Measurements from ENCODE around the gene PITPNC1.
"Not testable (repeated sequence)": the region's sequence is repeated elsewhere in the genome, so short reads cannot be mapped to it uniquely, and the experiment has no call there.

DNA sequence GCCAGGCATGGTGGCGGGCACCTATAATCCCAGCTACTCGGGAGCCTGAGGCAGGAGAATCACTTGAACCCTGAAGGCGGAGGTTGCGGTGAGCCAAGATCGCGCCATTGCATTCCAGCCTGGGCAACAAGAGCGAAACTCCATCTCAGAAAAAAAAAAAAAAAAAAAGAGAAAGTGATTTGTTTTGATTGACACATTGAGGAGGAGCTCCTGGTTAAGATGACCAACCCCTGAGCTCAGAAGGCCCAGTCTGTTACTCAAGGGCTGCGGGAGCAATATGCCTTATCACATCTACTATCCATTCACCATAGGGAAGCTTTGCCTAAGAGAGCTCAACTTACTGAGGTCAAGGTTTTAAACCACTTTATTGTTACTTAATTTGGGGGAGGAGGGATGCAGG lies 268.1 kb downstream of the PITPNC1 start:
- not testable (repeated sequence) for TF ChIP-seq EP300 (IDR thresholded peaks at IDR 0.05; ENCODE audit: borderline replicate concordance in 1 of 2, low read depth in 1 of 2, low read length in 1 of 2); YY1 (IDR thresholded peaks at IDR 0.05; ENCODE audit: low read depth); TEAD4 (IDR thresholded peaks at IDR 0.05; ENCODE audit: borderline replicate concordance, insufficient read depth); GABPA (IDR thresholded peaks at IDR 0.05; ENCODE audit: low read depth); CHD2 (IDR thresholded peaks at IDR 0.05; ENCODE audit: low read length, partially characterized antibody); NRF1 (IDR thresholded peaks at IDR 0.05; ENCODE audit: low read depth, low read length); POLR2AphosphoS5 (IDR thresholded peaks at IDR 0.05; ENCODE audit: low read depth, low read length); MXI1 (IDR thresholded peaks at IDR 0.05; ENCODE audit: low read depth, low read length)
- TF ChIP-seq, protein P1, sequence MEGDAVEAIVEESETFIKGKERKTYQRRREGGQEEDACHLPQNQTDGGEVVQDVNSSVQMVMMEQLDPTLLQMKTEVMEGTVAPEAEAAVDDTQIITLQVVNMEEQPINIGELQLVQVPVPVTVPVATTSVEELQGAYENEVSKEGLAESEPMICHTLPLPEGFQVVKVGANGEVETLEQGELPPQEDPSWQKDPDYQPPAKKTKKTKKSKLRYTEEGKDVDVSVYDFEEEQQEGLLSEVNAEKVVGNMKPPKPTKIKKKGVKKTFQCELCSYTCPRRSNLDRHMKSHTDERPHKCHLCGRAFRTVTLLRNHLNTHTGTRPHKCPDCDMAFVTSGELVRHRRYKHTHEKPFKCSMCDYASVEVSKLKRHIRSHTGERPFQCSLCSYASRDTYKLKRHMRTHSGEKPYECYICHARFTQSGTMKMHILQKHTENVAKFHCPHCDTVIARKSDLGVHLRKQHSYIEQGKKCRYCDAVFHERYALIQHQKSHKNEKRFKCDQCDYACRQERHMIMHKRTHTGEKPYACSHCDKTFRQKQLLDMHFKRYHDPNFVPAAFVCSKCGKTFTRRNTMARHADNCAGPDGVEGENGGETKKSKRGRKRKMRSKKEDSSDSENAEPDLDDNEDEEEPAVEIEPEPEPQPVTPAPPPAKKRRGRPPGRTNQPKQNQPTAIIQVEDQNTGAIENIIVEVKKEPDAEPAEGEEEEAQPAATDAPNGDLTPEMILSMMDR (IDR thresholded peaks at IDR 0.05): not testable (repeated sequence)
- TF ChIP-seq, protein P2, sequence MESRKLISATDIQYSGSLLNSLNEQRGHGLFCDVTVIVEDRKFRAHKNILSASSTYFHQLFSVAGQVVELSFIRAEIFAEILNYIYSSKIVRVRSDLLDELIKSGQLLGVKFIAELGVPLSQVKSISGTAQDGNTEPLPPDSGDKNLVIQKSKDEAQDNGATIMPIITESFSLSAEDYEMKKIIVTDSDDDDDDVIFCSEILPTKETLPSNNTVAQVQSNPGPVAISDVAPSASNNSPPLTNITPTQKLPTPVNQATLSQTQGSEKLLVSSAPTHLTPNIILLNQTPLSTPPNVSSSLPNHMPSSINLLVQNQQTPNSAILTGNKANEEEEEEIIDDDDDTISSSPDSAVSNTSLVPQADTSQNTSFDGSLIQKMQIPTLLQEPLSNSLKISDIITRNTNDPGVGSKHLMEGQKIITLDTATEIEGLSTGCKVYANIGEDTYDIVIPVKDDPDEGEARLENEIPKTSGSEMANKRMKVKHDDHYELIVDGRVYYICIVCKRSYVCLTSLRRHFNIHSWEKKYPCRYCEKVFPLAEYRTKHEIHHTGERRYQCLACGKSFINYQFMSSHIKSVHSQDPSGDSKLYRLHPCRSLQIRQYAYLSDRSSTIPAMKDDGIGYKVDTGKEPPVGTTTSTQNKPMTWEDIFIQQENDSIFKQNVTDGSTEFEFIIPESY (IDR thresholded peaks at IDR 0.05; ENCODE audit: borderline replicate concordance, low read depth): not testable (repeated sequence)
